HG03469 (cell line): ENCODE measurements around the gene S100A10.

Experiments used
- ATAC-seq: cut with Tn5 transposase; IDR thresholded peaks from one replicate; pipeline ENCODE4 v1.9.1; 2021; ENCODE audit warnings: mild to moderate bottlenecking, moderate library complexity, moderate number of reproducible peaks; ENCODE audit not compliant: unreplicated experiment

The S100A10 gene

GRCh38 chr1:151940541-151940940 lies 53.1 kb downstream of the S100A10 start:
- ATAC-seq, result no peak

DNA sequence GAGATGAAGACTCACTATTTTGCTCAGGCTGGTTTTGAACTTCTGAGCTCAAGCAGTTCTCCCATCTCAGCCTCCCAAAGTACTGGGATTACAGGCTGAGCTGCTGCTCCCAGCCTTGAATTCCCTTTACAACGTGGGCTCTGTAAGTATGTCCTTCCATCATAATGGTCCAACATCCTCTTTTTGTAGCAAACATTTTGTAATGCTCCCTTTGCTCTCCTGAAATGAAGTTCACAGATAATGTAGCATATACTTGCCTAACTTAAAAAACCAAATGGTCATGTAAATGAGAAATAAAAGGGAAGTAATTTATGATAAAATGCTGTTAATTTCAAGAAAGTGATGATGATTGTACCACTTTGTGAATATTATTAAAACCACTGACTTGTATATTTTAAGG lies 53.9 kb downstream of the S100A10 start:
- no peak for ATAC-seq

- ATAC-seq, result no peak
Measured at GRCh38 chr1:151939141-151939540, 54.5 kb downstream of the S100A10 start.

DNA sequence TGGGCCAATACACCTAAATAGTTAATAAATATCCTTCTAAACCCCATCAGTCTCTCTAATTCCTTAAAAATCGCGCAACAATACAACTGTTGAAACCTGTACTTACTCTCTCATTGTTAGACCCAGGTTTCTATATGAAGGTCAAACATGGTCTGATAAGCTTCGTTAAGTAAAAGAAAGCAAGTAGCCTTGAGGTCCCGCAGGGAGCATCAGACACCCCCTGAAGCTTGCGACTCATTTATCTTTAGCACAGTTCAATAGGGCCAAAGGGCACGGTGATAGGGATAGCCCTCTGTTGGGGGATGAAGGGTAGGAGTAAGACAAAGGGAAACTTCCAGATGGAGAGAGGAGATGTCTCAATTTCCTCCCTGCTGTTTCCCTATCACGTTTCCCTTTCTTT lies 57.0 kb downstream of the S100A10 start:
- ATAC-seq, result no peak

- ATAC-seq, result no peak
Measured at GRCh38 chr1:151935894-151936602, 57.6 kb downstream of the S100A10 start.

DNA sequence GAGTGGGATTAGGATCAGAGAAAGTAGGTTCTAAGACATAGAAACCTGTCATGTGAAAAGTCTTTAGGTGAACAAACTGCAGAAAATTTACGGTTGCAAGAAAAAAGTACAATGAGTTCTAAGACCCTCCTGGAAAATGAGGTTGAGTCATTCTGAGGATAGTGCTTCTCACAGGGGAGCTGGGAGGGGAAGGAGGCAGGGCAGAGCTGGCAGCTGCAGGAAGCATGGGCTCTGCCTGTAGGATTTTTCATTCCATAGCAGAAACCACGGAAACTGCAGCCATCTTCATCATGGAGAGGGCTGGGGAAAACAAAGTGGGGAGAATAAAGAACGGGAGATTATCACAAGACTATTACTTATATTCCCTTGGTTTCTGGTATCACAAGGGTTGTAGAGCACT lies 58.5 kb downstream of the S100A10 start:
- ATAC-seq, result no peak

- ATAC-seq, result no peak
Measured at GRCh38 chr1:151934048-151934493, 59.6 kb downstream of the S100A10 start.
